Prostate gland (tissue), 2 donors: ENCODE data around the gene SDS. TPM values are rescaled to one million over a fixed set of nuclear protein-coding genes. Genes with fewer than 3 reads are reported as not detected.
"Not testable (repeated sequence)": the region's sequence is repeated elsewhere in the genome, so short reads cannot be mapped to it uniquely, and the experiment has no call there.

Experiments used
- DNase-seq: peaks from one replicate; pipeline ENCODE4 v3.0.0-alpha.2; 2019; ENCODE audit warnings: low spot score
- H3K27ac ChIP-seq, 2 donors: fragments of 200-600 bp; sonication (generic); 2 replicates each; pipeline ENCODE4 v1.5.1; 2017 to 2019
- H3K27me3 ChIP-seq: fragments of 200-600 bp; sonication (generic); replicated peaks from 2 replicates; pipeline ENCODE4 v1.5.1; 2019; ENCODE audit not compliant: insufficient read depth
- H3K36me3 ChIP-seq, 2 donors: fragments of 200-600 bp; sonication (generic); 1 replicate in 1 of 2; 2 replicates in 1 of 2; pipeline versions ENCODE4 v1.5.1 to v1.8.1; 2017 to 2019
- H3K4me1 ChIP-seq: fragments of 200-600 bp; sonication (generic); replicated peaks from 2 replicates; pipeline ENCODE4 v1.5.1; 2019
- H3K4me3 ChIP-seq, 2 donors: fragments of 200-600 bp; sonication (generic); 2 replicates each; pipeline ENCODE4 v1.5.1; 2017 to 2019
- H3K9me3 ChIP-seq: fragments of 200-600 bp; sonication (generic); 2 replicates; pipeline ENCODE4 v1.5.1; 2017
- POLR2A ChIP-seq: fragments of 450-650 bp; IDR thresholded peaks from one replicate; pipeline ENCODE4 v1.6.1; 2016; ENCODE audit warnings: antibody characterized with exemption, mild to moderate bottlenecking
- POLR2AphosphoS5 ChIP-seq: sonication (generic); formaldehyde crosslinking; IDR thresholded peaks from one replicate; pipeline ENCODE4 v1.6.1; 2017; ENCODE audit warnings: antibody characterized with exemption
- WGBS: methylation state at CpG from one replicate; pipeline ENCODE4 v1.1.5; 2018; 5-methylcytosine and 5-hydroxymethylcytosine counted together
- intact Hi-C: fragments of 100-400 bp; cut with DNase I; formaldehyde crosslinking; loops from one replicate; pipeline ENCODE4 v1.14.2; 2022
- total RNA-seq, 2 donors: library from RNA; depleted of rRNA; stranded (reverse); fragments of >200 nt; gene quantifications; one replicate each; pipeline ENCODE4 v1.1.0, GENCODE V29; 2016
- TF ChIP-seq, protein P1 (sequence below), 4 experiments: fragments of 200-600 bp in 2 of 4; fragments of 450-650 bp in 2 of 4; sonication (generic) in 2 of 4; IDR thresholded peaks; 1 replicate in 3 of 4; 2 replicates in 1 of 4; pipeline ENCODE4 v1.5.1; 2016 to 2019; ENCODE audit warnings: antibody characterized with exemption in 4 of 4, mild to moderate bottlenecking in 2 of 4, moderate library complexity in 2 of 4

Gene SDS
- total RNA-seq, 2 donors from 2014 or later: 0.50 to 0.80 TPM

DNA sequence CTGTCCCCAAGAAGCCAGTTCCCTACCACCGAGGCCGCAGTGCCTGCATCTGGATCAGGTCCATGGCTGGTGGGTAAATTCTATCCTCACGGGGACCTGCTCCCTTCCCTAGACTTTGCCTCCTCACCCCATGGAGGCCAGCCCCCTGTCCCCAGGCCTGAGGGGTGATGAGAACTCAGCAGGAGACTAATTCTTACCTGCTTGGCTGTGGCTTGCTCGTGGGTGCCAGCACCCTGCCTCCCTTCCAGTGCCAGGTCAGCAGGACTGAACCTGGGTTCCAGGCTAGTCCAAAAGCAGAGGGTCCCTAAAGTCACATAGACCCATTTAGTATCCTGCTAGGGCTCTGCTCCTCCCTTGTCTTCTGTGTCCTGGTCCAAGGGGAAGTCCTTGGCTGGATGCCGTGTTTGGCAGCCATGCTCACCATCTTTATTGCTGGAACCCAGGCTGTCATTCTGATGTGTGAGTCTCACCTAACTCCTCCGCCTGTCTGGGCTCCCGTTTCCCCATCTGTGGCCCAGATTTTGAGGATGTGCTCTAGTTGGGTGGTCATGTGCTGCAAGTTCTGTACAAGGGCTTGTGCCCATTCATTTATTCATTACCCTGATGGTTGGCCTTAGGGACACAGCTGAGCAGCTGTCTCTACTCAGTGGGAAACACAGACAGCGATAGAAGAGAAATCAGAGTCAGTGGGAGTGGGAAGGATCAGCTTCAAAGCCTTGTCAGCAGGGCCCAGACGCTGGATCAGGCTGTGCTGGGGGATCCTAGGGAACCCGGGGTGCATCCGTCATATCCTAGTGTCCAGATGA lies 44.4 kb downstream of the SDS start:
- Histone ChIP-seq H3K9me3 (no peaks in the 10 kb centered on the region), H3K27me3 (no peaks in the 10 kb centered on the region), H3K4me3 (peak overlapping the region; percentile 86 to 91), H3K36me3 (no peaks in the 10 kb centered on the region), H3K4me1 (peaks cover 9% of the 10 kb centered on the region), H3K27ac (peak overlapping the region; percentile 82 to 84)
- TF ChIP-seq POLR2AphosphoS5 (no peak), POLR2A (no peak)
- TF ChIP-seq, protein P1, sequence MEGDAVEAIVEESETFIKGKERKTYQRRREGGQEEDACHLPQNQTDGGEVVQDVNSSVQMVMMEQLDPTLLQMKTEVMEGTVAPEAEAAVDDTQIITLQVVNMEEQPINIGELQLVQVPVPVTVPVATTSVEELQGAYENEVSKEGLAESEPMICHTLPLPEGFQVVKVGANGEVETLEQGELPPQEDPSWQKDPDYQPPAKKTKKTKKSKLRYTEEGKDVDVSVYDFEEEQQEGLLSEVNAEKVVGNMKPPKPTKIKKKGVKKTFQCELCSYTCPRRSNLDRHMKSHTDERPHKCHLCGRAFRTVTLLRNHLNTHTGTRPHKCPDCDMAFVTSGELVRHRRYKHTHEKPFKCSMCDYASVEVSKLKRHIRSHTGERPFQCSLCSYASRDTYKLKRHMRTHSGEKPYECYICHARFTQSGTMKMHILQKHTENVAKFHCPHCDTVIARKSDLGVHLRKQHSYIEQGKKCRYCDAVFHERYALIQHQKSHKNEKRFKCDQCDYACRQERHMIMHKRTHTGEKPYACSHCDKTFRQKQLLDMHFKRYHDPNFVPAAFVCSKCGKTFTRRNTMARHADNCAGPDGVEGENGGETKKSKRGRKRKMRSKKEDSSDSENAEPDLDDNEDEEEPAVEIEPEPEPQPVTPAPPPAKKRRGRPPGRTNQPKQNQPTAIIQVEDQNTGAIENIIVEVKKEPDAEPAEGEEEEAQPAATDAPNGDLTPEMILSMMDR (IDR thresholded peaks at IDR 0.05): no peak
- 23% methylated on average over 11 of the region's 11 CpGs for WGBS
- peak; percentile 17 for DNase-seq
- intact Hi-C loops: loop anchor here (2.0 kb wide), 1 partner anchor 25 kb away; the partner anchor contains the start of gene SLC8B1

- intact Hi-C loops: loop anchor here (2.0 kb wide), 1 partner anchor 24 kb away; the partner anchor contains the start of gene SLC8B1
These were observed 45.1 kb downstream of the SDS start, which contains the start of gene PLBD2 for GRCh38 chr12:113358381-113359132. Gene PLBD2, plus strand, starts transcription at chr12:113358587. Its CDS starts 14 bp downstream, at chr12:113358601.

DNA sequence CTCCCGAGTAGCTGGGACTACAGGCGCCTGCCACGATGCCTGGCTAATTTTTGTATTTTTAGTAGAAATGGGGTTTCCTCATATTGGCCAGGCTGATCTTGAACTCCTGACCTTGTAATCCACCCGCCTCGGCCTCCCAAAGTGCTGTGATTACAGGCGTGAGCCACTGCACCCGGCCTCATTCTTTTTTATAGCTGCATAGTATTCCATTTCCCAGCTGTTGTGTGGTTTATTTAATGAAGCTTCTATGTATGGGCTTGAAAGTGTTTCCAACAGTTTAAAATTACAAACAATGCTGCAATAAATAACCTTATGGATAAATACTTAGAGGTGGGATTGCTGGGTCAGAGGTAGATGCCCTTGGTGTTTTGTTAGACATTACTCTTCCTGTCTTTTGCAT lies 49.5 kb downstream of the SDS start:
- DNase-seq, H3K27ac ChIP-seq, H3K4me1 ChIP-seq, H3K36me3 ChIP-seq, H3K9me3 ChIP-seq, intact Hi-C loops, H3K27me3 ChIP-seq, H3K4me3 ChIP-seq: not testable (repeated sequence)
- WGBS: 94% methylated on average over 7 of the region's 7 CpGs

More at GRCh38 chr12:113358381-113359132, 45.1 kb downstream of the SDS start, which contains the start of gene PLBD2:
- H3K9me3 ChIP-seq: no peaks in the 10 kb centered on the region
- peaks cover 9% of the 10 kb centered on the region for H3K4me1 ChIP-seq
- no peaks in the 10 kb centered on the region for H3K36me3 ChIP-seq
- H3K4me3 ChIP-seq: peak within 1 kb of the TSS; percentile 86 to 91
- TF ChIP-seq, protein P1 (IDR thresholded peaks at IDR 0.05): no peak
- peak; percentile 45 for TF ChIP-seq POLR2A
- peak; percentile 76 for TF ChIP-seq POLR2AphosphoS5
- DNase-seq: peak; percentile 93
- 0% methylated on average over 55 of the region's 67 CpGs for WGBS
- no peaks in the 10 kb centered on the region for H3K27me3 ChIP-seq
- peak within 1 kb of the TSS; percentile 82 to 84 for H3K27ac ChIP-seq

DNA sequence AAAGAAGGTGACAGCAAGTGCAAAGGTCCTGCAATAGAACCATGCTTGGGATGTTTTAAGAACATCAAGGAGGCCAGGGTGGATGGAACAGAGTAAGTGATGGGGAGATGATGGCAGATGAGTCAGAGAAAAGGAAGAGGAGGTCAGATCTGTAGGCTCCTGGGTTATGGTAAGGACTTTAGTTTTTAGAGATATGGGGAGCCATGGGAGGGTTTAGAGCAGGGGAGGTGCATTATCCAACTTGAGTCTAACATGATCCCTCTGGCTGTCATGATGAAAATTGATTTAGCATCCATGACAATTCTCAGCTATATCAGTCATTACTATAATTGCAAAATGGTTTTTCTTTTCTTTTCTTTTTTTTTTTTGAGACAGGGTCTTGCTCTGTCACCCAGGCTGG lies 52.6 kb downstream of the SDS start:
- Histone ChIP-seq H3K27ac (no peak overlapping the region), H3K4me3 (no peak overlapping the region), H3K9me3 (no peaks in the 10 kb centered on the region), H3K4me1 (no peaks in the 10 kb centered on the region), H3K27me3 (no peaks in the 10 kb centered on the region), H3K36me3 (no peaks in the 10 kb centered on the region)
- no peak for DNase-seq
- intact Hi-C loops: no loop called here
- no peak for TF ChIP-seq POLR2AphosphoS5
- no peak for TF ChIP-seq POLR2A
- TF ChIP-seq, protein P1 (IDR thresholded peaks at IDR 0.05): no peak

DNA sequence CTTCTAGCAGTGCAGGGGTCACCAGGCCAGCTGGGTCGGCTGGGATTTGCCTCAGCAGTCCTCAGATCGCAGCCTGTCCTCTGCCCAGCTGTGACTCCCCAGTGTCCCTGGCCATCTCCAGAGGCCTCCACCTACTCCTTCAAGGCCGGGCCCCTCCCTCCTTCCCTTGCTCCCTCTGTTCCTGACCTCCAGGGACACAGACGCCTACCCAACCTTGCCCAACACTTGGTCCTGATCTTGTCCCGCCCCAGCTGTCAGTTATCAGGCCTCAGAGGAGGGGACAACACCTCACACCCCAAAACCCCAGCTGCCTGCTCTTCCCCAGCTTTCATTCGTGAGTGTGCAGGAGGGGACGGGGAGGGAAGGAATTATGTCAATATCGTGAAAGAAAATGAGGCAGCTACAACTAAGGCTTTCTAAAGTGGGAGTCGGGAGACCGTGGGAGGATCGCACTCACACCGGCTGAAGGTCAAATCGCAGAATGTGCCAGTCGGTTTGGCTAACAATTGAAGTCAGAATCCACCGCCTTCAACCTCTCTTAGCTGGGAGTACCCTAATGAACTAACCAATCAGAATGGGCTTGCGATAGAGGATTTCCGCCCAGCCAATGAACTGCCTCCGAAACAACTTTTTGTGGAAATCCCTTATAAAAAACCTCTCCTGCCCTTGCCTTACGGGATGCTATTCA lies 54.7 kb downstream of the SDS start:
- intact Hi-C loops: no loop called here
- no peaks in the 10 kb centered on the region for H3K9me3 ChIP-seq
- no peak overlapping the region for H3K27ac ChIP-seq
- H3K36me3 ChIP-seq: no peaks in the 10 kb centered on the region
- DNase-seq: no peak
- H3K27me3 ChIP-seq: no peaks in the 10 kb centered on the region
- TF ChIP-seq, protein P1 (IDR thresholded peaks at IDR 0.05): no peak
- TF ChIP-seq POLR2A (no peak), POLR2AphosphoS5 (no peak)
- no peaks in the 10 kb centered on the region for H3K4me1 ChIP-seq
- WGBS: 68% methylated on average over 19 of the region's 19 CpGs
- H3K4me3 ChIP-seq: no peak overlapping the region
